ENCODE measurements around the gene ZBTB20. TPM values are rescaled to one million over a fixed set of nuclear protein-coding genes. Genes with fewer than 3 reads are reported as not detected.

The ZBTB20 gene
- total RNA-seq, 1 experiment from 2014 or later: 3.7 TPM

DNA sequence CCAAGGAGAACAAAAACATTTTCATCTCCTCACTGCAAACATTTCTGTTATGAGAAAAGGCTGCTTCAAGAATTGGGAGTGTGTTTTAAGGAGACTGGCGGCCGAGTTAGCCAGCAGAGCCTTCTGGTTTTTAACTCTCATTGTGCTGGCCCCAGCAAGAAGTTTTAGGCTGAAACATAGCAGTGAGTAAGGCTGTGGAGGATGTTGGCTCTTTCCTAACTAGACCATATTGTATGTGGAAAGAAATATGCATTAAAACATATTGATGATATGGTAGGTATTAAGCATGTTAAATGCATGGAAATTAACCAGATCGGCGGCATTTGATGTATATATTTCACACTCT is 762.6 kb downstream of the ZBTB20 start:
- POLR2A ChIA-PET (ENCODE audit: unreplicated experiment): no interaction called here
- BruUV-seq (replicated peaks): no TSS peak
- H4K20me1 ChIP-seq (ENCODE audit: low read length): no peaks in the 10 kb centered on the region
- H3K4me3 ChIP-seq (ENCODE audit: low read length): no peak overlapping the region
- no peaks in the 10 kb centered on the region for H3K79me2 ChIP-seq (ENCODE audit: low read length)
- no peaks in the 10 kb centered on the region for H3K27me3 ChIP-seq (ENCODE audit: low read length)
- no peak overlapping the region for H3K4me2 ChIP-seq (ENCODE audit: low read length)
- H3K4me1 ChIP-seq (ENCODE audit: insufficient read depth, low read length): no peaks in the 10 kb centered on the region
- no peak overlapping the region for H3K9ac ChIP-seq (ENCODE audit: low read length)
- no peaks in the 10 kb centered on the region for H3F3A ChIP-seq (ENCODE audit: low read length, unreplicated experiment)
- intact Hi-C loops (cut with micrococcal nuclease): loop anchor here (2.0 to 5.0 kb wide), 3 partner anchors 434 to 788 kb away; no protein-coding TSS in a partner anchor
- H3K9me3 ChIP-seq (ENCODE audit: low read length): no peaks in the 10 kb centered on the region
- no peaks in the 10 kb centered on the region for H3K9me2 ChIP-seq (replicated peaks; ENCODE audit: low read length)
- ATAC-seq: no peak
- TF ChIP-seq EZH2phosphoT487 (IDR thresholded peaks at IDR 0.05; ENCODE audit: borderline replicate concordance, low read length): no peak
- TF ChIP-seq, protein P1, sequence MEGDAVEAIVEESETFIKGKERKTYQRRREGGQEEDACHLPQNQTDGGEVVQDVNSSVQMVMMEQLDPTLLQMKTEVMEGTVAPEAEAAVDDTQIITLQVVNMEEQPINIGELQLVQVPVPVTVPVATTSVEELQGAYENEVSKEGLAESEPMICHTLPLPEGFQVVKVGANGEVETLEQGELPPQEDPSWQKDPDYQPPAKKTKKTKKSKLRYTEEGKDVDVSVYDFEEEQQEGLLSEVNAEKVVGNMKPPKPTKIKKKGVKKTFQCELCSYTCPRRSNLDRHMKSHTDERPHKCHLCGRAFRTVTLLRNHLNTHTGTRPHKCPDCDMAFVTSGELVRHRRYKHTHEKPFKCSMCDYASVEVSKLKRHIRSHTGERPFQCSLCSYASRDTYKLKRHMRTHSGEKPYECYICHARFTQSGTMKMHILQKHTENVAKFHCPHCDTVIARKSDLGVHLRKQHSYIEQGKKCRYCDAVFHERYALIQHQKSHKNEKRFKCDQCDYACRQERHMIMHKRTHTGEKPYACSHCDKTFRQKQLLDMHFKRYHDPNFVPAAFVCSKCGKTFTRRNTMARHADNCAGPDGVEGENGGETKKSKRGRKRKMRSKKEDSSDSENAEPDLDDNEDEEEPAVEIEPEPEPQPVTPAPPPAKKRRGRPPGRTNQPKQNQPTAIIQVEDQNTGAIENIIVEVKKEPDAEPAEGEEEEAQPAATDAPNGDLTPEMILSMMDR (conservative IDR thresholded peaks at IDR 0.05; ENCODE audit: low read depth, low read length): no peak
- no peak for TF ChIP-seq EZH2 (IDR thresholded peaks at IDR 0.05; ENCODE audit: low read length, unreplicated experiment)
- H2AFZ ChIP-seq (ENCODE audit: low read length): no peak overlapping the region
- no peak overlapping the region for H3K27ac ChIP-seq (ENCODE audit: low read length)
- CTCF ChIA-PET: no interaction called here
- DNase-seq: no peak
- no peaks in the 10 kb centered on the region for H3K36me3 ChIP-seq (ENCODE audit: low read depth, low read length)

DNA sequence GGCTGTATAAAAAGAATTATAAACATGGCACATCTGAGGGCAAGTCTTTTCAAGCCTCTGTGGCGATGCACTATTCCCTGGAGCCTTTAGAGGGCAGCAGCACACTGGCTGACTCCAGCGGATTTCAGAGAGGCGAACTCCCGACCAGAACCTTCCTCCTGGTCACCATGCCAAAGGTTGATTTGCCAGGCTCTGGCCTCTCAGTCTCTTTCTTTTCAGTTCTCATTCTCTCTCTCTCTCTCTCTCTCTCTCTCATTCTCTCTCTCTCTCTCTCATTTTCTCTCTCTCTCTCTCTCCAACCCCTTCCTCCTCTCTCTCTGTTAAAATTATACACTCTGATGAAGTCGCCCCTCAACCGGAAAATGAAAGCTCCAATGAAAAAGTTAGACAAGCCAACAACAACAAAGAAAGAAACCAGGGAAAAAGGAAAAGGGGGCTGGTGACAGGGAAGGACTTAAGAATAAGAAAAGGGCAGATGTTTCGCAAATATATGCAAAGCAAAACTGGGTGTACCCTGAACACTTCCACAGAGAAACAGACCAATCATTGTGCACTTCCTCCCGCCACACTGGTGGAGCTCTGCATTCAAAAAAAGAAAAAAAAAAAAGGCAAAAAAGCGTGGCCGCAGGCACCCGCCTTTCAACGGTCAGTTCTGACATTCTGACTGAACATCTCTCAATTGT is 763.1 kb downstream of the ZBTB20 start:
- ATAC-seq: peak; percentile 91
- H4K20me1 ChIP-seq (ENCODE audit: low read length): no peaks in the 10 kb centered on the region
- intact Hi-C loops (cut with micrococcal nuclease): loop anchor here (1.0 to 5.0 kb wide), 4 partner anchors 34 to 788 kb away; no protein-coding TSS in a partner anchor
- POLR2A ChIA-PET (ENCODE audit: unreplicated experiment): interaction anchor here (0.6 kb wide), 1 partner anchor 295 kb away, joined by 4 read pairs; no protein-coding TSS in a partner anchor
- H3K9ac ChIP-seq (ENCODE audit: low read length): no peak overlapping the region
- DNase-seq: peak; percentile 77
- BruUV-seq (replicated peaks): no TSS peak
- no peaks in the 10 kb centered on the region for H3F3A ChIP-seq (ENCODE audit: low read length, unreplicated experiment)
- no peaks in the 10 kb centered on the region for H3K79me2 ChIP-seq (ENCODE audit: low read length)
- H3K27me3 ChIP-seq (ENCODE audit: low read length): no peaks in the 10 kb centered on the region
- CTCF ChIA-PET: no interaction called here
- H3K4me3 ChIP-seq (ENCODE audit: low read length): no peak overlapping the region
- no peaks in the 10 kb centered on the region for H3K9me2 ChIP-seq (replicated peaks; ENCODE audit: low read length)
- no peaks in the 10 kb centered on the region for H3K36me3 ChIP-seq (ENCODE audit: low read depth, low read length)
- no peaks in the 10 kb centered on the region for H3K4me1 ChIP-seq (ENCODE audit: insufficient read depth, low read length)
- TF ChIP-seq, protein P1 (conservative IDR thresholded peaks at IDR 0.05; ENCODE audit: low read depth, low read length): peak; percentile 92
- no peak for TF ChIP-seq EZH2 (IDR thresholded peaks at IDR 0.05; ENCODE audit: low read length, unreplicated experiment)
- H3K27ac ChIP-seq (ENCODE audit: low read length): no peak overlapping the region
- H3K4me2 ChIP-seq (ENCODE audit: low read length): peak overlapping the region; percentile 42; the same call in 1 of the 2 replicates
- peak overlapping the region; percentile 75 for H2AFZ ChIP-seq (ENCODE audit: low read length)
- no peaks in the 10 kb centered on the region for H3K9me3 ChIP-seq (ENCODE audit: low read length)

DNA sequence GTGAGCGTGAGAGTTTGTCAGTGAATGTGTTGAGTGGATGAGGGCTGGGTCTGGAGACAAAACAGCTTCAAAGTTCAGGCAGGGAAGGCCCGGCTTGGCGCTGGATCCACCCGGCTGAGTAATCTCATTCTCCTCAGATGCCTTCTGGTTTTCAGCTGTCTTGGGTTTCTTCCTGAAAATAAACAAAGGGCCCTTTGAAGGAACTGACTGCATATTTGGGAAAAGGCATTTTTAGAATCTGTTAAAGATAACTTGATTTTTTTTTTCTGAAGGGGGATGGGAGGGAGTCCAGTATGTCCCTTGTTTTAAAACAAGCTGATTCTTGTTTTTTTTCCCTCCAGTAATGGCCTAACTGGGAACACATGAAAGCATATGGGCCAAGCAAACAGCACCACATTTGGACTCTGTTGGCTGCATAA is 766.8 kb downstream of the ZBTB20 start:
- no peak overlapping the region for H2AFZ ChIP-seq (ENCODE audit: low read length)

More for the DNA sequence above, 766.8 kb downstream of the ZBTB20 start:
- no peaks in the 10 kb centered on the region for H3K79me2 ChIP-seq (ENCODE audit: low read length)
- no peak overlapping the region for H3K4me2 ChIP-seq (ENCODE audit: low read length)
- ATAC-seq: peak; percentile 48
- H3K36me3 ChIP-seq (ENCODE audit: low read depth, low read length): no peaks in the 10 kb centered on the region
- no peaks in the 10 kb centered on the region for H3K9me2 ChIP-seq (replicated peaks; ENCODE audit: low read length)
- intact Hi-C loops (cut with micrococcal nuclease): loop anchor here (5.0 kb wide), 1 partner anchor 792 kb away; no protein-coding TSS in a partner anchor
- no peaks in the 10 kb centered on the region for H3F3A ChIP-seq (ENCODE audit: low read length, unreplicated experiment)
- H4K20me1 ChIP-seq (ENCODE audit: low read length): no peaks in the 10 kb centered on the region
- peaks cover 11% of the 10 kb centered on the region; the same call in 1 of the 2 replicates for H3K27me3 ChIP-seq (ENCODE audit: low read length)
- H3K4me3 ChIP-seq (ENCODE audit: low read length): no peak overlapping the region
- POLR2A ChIA-PET (ENCODE audit: unreplicated experiment): no interaction called here
- BruUV-seq (replicated peaks): no TSS peak
- no peak for DNase-seq
- no peaks in the 10 kb centered on the region for H3K4me1 ChIP-seq (ENCODE audit: insufficient read depth, low read length)
- CTCF ChIA-PET: interaction anchor here (0.6 kb wide), 1 partner anchor 495 kb away, joined by 3 read pairs; no protein-coding TSS in a partner anchor
- TF ChIP-seq EZH2 (IDR thresholded peaks at IDR 0.05; ENCODE audit: low read length, unreplicated experiment) (no peak), EZH2phosphoT487 (IDR thresholded peaks at IDR 0.05; ENCODE audit: borderline replicate concordance, low read length) (no peak)
- TF ChIP-seq, protein P1 (conservative IDR thresholded peaks at IDR 0.05; ENCODE audit: low read depth, low read length): no peak
- H3K9ac ChIP-seq (ENCODE audit: low read length): no peak overlapping the region
- no peak overlapping the region for H3K27ac ChIP-seq (ENCODE audit: low read length)
- H3K9me3 ChIP-seq (ENCODE audit: low read length): no peaks in the 10 kb centered on the region

Measured in PC-3 (cell line).